GM12878 (cell line): Measurements from ENCODE around the gene ASCC1. TPM values are rescaled to one million over a fixed set of nuclear protein-coding genes. Genes with fewer than 3 reads are reported as not detected.

Experiments
- ATF2 ChIP-seq: IDR thresholded peaks from 2 replicates; pipeline ENCODE4 v1.6.1; 2012; ENCODE audit warnings: low read length, inconsistent platforms
- JUND ChIP-seq: IDR thresholded peaks from 2 replicates; pipeline ENCODE4 v1.6.1; 2012; ENCODE audit warnings: low read depth, mild to moderate bottlenecking, low read length, improper control_type of control experiment, moderate library complexity
- KDM1A ChIP-seq: fragments of 200-600 bp; sonication (generic); IDR thresholded peaks from 2 replicates; pipeline ENCODE4 v1.6.1; 2016; ENCODE audit warnings: borderline replicate concordance
- MYC ChIP-seq: IDR thresholded peaks from 2 replicates; pipeline ENCODE4 v1.6.1; 2011; ENCODE audit warnings: mild to moderate bottlenecking, low read length, moderate library complexity, inconsistent platforms; ENCODE audit not compliant: insufficient read depth, insufficient replicate concordance, insufficient read length, severe bottlenecking
- NBN ChIP-seq: fragments of 450-650 bp; IDR thresholded peaks from 2 replicates; pipeline ENCODE4 v1.6.1; 2016
- PBX3 ChIP-seq: IDR thresholded peaks from 2 replicates; pipeline ENCODE4 v1.6.1; 2011; ENCODE audit warnings: mild to moderate bottlenecking, low read depth, low read length, moderate library complexity; ENCODE audit not compliant: insufficient replicate concordance
- SKIL ChIP-seq: fragments of 450-650 bp; IDR thresholded peaks from 2 replicates; pipeline ENCODE4 v1.6.1; 2017; ENCODE audit warnings: mild to moderate bottlenecking, low read depth, inconsistent platforms; ENCODE audit not compliant: poor library complexity, severe bottlenecking
- ZNF24 ChIP-seq: fragments of 450-650 bp; IDR thresholded peaks from 2 replicates; pipeline ENCODE4 v1.6.1; 2017; ENCODE audit warnings: antibody characterized with exemption, mild to moderate bottlenecking
- polyA plus RNA-seq, 11 experiments: library from polyadenylated mRNA; depleted of rRNA in 4 of 11; unstranded in 6 of 11; stranded (reverse) in 5 of 11; fragments of >200 nt; fragmentation: Nextera tagmentation in 4 of 11; fragmentation: Illumina TruSeq in 1 of 11; extraction: Ambion mirVana in 4 of 11; extraction: Trizol in 1 of 11; gene quantifications; 1 replicate in 1 of 11; 2 replicates in 10 of 11; pipeline versions ENCODE4 v1.2.1 to v1.2.3, GENCODE V29; 2011 to 2016; ENCODE audit warnings: inconsistent platforms in 2 of 11, missing spikeins in 2 of 11, low read depth in 1 of 11
- total RNA-seq, 4 experiments: library from RNA; depleted of rRNA in 3 of 4; stranded (reverse); fragments of >200 nt in 3 of 4; fragmentation: Illumina TruSeq in 1 of 4; extraction: Trizol in 1 of 4; gene quantifications; 2 replicates each; pipeline versions ENCODE4 v1.2.1 to v1.2.3, GENCODE V29; 2013 to 2021

Gene ASCC1
- total and polyA plus RNA-seq, 10 of the 15 experiments (the other 5 are each of a cell fraction or from before 2014, with no cell fraction given): 23.3 to 80.6 (median 42.8) TPM

GRCh38 chr10:72251635-72252034, 35.6 kb upstream of the ASCC1 start (continued):
- TF ChIP-seq SKIL: no peak
- TF ChIP-seq ZNF24: no peak
- TF ChIP-seq NBN: no peak
- TF ChIP-seq JUND: no peak
- no peak for TF ChIP-seq ATF2
- TF ChIP-seq KDM1A: no peak
- TF ChIP-seq MYC: no peak
- no peak for TF ChIP-seq PBX3
